ENCODE measurements around the gene BEGAIN. TPM values are rescaled to one million over a fixed set of nuclear protein-coding genes. Genes with fewer than 3 reads are reported as not detected.

Gene BEGAIN
- total RNA-seq, 2 experiments from 2014 or later, result 0.10 TPM; not detected in 1

DNA sequence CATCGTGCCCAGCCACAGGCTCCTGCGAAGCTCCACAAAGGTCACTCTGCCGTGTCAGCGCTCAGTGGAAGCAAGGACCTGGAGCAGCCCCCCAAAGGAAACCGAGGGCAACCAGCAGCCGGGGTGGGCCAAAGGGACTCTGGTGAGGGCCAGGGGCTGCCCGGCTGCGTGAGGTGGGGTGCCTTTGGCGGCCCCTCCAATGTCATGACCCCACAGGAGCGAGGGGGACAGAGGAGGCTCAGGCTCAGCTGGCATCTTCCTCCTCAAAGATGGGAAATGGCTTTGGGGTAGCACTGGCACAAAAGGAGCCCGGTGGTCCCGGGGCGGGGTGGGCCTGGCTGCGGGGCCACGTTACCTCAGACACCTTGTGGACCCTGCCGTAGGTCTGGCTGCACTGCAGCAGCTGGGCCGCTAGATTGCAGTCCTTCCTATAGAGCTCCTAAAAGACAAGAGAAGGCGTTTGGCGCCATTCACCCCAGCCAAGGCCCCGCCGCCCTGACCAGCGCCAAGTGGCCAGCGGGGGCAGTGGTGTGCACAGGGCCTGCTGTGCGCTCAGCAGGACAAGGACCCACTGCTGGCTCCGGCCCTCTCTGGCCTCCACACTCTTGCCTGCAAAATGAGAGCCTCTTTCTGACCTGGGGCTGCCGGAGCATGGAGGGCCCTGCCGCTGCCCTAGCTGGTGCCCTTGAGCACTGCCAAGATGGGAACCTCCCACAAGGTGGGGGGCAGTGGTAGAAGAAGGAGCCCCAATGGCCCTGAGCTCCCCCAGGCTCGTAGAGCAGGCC is 46.9 kb downstream of the BEGAIN start:
- DNase-seq, result no peak
- ChIA-PET POLR2A (no interaction called here), CTCF (interaction anchor here (1.7 kb wide), 1 partner anchor 106 kb away, joined by 4 read pairs; no protein-coding TSS in a partner anchor)
- Mint-ChIP-seq H3K27ac (no peak overlapping the region), H3K36me3 (ENCODE audit: low read depth) (no peaks in the 10 kb centered on the region), H3K4me1 (no peaks in the 10 kb centered on the region), H3K9me3 (no peaks in the 10 kb centered on the region), H3K4me3 (no peak overlapping the region), H3K27me3 (no peaks in the 10 kb centered on the region)

DNA sequence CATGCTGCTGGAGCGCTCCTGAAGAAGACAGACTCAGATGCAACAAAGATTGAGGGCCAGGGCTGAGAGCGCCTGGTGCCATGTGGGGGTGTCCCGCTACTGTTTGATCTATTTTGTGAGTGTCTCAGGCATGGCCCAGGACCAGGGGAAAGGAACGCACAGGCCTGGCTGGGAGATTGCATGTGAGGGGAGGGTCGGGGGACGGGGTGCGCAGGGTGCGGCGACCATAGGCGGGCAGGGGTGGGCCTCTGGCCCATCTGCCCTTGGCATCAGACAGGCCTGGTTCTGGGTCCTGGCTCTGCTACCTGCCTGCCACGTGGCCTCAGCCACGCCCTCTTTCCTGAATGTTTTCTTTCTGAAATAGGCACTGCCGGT is 47.5 kb downstream of the BEGAIN start:
- no peak overlapping the region for H3K4me3 Mint-ChIP-seq
- H3K4me1 Mint-ChIP-seq, result no peaks in the 10 kb centered on the region
- CTCF ChIA-PET, result interaction anchor here (0.6 kb wide), 1 partner anchor 21 kb away, joined by 4 read pairs; no protein-coding TSS in a partner anchor
- H3K9me3 Mint-ChIP-seq, result no peaks in the 10 kb centered on the region
- DNase-seq, result no peak
- no peak overlapping the region for H3K27ac Mint-ChIP-seq
- H3K27me3 Mint-ChIP-seq, result no peaks in the 10 kb centered on the region
- H3K36me3 Mint-ChIP-seq (ENCODE audit: low read depth), result no peaks in the 10 kb centered on the region
- POLR2A ChIA-PET, result no interaction called here

DNA sequence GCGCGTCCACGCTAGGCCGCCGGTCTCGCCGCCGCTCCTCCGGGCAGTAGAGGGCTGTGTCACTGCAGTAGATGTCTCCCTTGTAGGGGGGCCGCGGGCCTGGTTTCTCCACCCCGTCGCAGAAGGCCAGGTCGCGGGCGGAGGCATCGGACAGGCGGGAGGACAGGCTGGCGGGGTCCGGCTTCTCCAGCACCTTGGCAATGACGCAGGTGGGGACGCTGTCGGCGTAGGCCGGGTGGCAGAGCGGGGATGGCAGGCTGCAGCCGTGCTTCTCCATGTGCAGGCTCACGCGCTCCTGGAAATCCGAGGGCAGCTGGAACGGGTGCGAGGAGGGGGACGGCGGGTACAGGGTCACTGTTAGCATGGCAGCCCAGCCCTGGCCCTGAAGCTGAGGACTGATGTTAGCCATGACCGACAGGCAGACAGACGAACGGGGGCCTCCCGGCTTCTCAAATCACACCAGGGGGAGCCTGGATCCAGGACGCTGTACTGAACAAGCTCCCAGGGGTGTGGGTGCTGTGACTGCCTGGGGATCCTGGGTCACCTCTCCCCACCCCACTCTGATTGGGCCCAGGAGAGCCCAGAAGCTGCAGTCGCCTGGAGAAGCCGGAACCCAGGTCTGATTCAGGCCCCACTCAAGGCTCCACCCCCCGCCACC is 48.1 kb downstream of the BEGAIN start:
- Mint-ChIP-seq H3K9me3 (no peaks in the 10 kb centered on the region), H3K27ac (no peak overlapping the region), H3K36me3 (ENCODE audit: low read depth) (no peaks in the 10 kb centered on the region), H3K4me3 (no peak overlapping the region), H3K27me3 (no peaks in the 10 kb centered on the region), H3K4me1 (peaks cover 5% of the 10 kb centered on the region)
- no peak for DNase-seq
- ChIA-PET CTCF (interaction anchor here (0.6 kb wide), 1 partner anchor 20 kb away, joined by 4 read pairs; no protein-coding TSS in a partner anchor), POLR2A (no interaction called here)

DNA sequence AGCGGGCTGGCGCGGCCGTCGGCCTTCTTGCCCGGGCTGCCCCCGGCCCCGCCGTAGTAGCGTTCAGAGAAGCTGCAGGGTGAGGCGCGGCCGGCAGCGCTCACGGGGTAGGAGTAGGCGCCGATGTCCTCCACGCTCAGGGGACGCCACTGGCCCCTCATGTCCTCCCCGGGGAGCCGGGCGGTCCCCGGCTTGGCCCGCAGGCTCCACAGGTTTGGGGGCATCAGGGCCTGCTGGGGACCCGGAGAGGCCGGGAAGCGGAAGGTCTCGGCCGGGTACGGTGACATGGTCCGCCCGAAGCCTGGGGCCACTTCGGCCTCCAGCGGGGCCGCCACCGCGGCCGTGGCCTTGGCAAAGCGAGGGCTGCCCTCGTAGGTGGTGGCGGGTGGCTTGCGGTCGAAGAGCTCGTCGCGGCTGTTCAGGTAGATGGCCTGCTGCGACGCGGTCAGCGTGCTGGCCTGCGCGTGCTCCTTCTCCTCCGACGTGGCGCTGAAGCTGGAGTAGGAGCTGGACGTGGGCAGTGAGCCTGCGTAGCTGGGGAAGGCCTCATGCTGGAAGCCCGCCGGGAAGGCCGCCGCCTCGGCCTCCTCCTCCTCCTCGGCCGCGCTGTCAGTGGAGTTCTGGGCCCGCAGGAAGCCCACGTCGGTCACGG is 48.7 kb downstream of the BEGAIN start:
- POLR2A ChIA-PET, result no interaction called here
- Mint-ChIP-seq H3K9me3 (no peaks in the 10 kb centered on the region), H3K36me3 (ENCODE audit: low read depth) (no peaks in the 10 kb centered on the region), H3K4me3 (no peak overlapping the region), H3K4me1 (peaks cover 11% of the 10 kb centered on the region), H3K27ac (no peak overlapping the region), H3K27me3 (no peaks in the 10 kb centered on the region)
- no peak for DNase-seq
- CTCF ChIA-PET, result interaction anchor here (1.0 kb wide), 1 partner anchor 9 kb away, joined by 3 read pairs; no protein-coding TSS in a partner anchor

DNA sequence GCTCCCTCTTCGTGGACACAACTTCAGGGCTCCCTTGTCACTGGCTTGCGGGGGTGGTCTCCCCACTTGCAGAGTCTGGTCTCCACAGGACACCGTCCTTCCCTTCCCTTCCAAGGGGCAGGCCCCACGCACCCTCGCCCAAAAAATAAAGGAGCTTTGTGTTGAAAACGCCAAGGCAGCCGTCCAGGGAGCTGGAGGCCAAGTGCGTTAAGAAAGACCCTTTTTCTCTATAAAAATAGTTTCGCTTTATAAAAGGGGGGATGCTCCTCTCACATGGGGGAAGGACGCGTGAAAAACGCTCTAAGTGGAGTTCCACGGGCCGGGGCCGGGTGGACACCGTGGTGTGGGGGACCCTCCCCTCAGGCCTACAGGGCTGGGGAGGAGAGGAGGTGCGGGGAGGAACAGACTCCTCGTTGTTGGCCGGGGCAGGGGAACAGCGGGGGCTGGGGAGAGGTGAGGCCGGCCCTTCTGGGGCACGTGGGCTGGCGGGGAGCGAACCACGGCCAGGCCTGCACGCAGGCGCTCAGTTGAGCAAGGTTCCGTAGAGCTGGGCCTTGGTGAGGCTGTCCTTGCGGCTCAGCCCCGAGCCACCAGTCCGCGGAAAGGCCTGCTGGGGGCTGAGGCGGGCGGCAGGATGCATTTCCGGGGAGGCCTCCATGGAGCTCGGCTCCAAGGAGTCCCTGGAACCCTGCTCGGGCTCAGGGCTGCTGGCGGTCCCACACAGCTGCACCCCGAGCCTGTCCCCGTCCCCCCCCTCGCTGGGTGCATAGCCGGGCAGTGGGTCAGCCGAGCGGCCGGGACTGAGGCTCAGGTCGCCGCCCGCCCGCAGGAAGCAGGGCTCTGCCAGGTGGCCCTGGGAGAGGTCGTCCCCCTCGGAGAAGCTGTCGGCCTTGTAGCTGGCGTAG is 49.5 kb downstream of the BEGAIN start:
- H3K36me3 Mint-ChIP-seq (ENCODE audit: low read depth), result no peaks in the 10 kb centered on the region
- H3K27ac Mint-ChIP-seq, result no peak overlapping the region
- H3K4me1 Mint-ChIP-seq, result peaks cover 18% of the 10 kb centered on the region
- ChIA-PET POLR2A (no interaction called here), CTCF (interaction anchor here (0.9 to 1.2 kb wide), 3 partner anchors 9 to 136 kb away, joined by 3 to 4 read pairs (median 3); no protein-coding TSS in a partner anchor)
- H3K27me3 Mint-ChIP-seq, result no peaks in the 10 kb centered on the region
- H3K4me3 Mint-ChIP-seq, result no peak overlapping the region
- no peak for DNase-seq
- no peaks in the 10 kb centered on the region for H3K9me3 Mint-ChIP-seq

DNA sequence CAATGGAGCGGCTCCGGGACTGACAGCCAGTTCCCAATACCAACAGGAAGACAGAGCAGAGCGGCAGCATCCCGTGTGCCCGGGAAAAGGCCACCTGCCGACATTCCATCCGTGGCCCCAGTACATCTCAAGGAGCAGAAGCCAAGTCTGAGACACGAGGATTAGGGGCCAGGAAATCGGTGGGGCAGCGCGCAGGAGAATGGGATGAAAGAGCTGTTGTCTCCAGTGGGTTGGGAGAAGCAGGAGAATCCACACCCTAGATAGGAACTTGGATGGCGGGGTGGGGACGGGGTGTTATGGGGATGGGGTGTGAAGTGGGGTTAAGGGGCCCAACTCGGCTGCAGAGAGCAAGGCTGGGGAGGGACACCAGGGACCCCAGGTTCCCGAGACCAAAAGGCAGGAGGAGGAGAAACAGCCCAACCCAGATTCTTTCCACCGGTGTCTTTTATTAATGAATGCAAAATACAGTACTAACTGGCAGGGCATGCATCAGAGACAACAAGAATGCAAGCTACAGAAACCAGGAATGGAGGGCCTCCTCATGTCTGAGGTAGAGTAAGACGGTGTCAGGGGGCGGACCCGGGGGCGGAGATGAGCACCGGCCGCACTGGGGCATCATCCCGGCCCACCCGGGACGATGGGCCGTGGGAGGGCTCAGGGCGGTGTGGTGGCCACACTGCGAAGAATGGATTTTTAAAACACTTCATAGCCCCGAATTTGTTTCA is 50.3 kb downstream of the BEGAIN start:
- POLR2A ChIA-PET, result no interaction called here

DNA sequence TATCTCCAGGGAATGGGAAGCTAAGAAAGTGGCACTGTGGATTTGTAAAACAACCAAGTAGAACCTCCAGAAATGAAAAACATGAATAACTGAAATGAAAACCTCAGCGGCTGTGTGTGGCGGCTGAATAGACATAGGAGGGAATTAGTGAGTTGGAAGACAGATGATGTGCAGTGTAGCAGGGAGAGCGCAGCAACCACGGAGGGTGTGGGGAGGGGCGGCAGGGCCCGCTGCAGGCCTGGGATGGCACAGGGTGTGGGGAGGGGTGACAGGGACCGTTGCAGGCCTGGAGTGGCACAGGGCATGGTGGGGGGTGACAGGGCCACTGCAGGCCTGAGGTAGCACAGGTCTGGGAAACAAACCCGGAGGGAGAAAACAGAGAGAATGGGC is 51.1 kb downstream of the BEGAIN start:
- H3K27me3 Mint-ChIP-seq, result no peaks in the 10 kb centered on the region
- no peak overlapping the region for H3K4me3 Mint-ChIP-seq
- H3K36me3 Mint-ChIP-seq (ENCODE audit: low read depth), result no peaks in the 10 kb centered on the region
- DNase-seq, result no peak
- H3K4me1 Mint-ChIP-seq, result peaks cover 19% of the 10 kb centered on the region
- ChIA-PET CTCF (interaction anchor here (1.2 kb wide), 1 partner anchor 117 kb away, joined by 4 read pairs; no protein-coding TSS in a partner anchor), POLR2A (interaction anchor here (0.9 kb wide), 1 partner anchor 27 kb away, joined by 3 read pairs; no protein-coding TSS in a partner anchor)
- H3K9me3 Mint-ChIP-seq, result no peaks in the 10 kb centered on the region
- no peak overlapping the region for H3K27ac Mint-ChIP-seq

More for the DNA sequence above, 50.3 kb downstream of the BEGAIN start:
- no peak for DNase-seq
- Mint-ChIP-seq H3K9me3 (no peaks in the 10 kb centered on the region), H3K4me3 (no peak overlapping the region), H3K4me1 (peaks cover 19% of the 10 kb centered on the region), H3K27ac (no peak overlapping the region), H3K27me3 (no peaks in the 10 kb centered on the region), H3K36me3 (ENCODE audit: low read depth) (no peaks in the 10 kb centered on the region)
- CTCF ChIA-PET, result interaction anchor here (0.5 to 1.2 kb wide), 3 partner anchors 10 to 137 kb away, joined by 3 to 4 read pairs (median 4); no protein-coding TSS in a partner anchor

DNA sequence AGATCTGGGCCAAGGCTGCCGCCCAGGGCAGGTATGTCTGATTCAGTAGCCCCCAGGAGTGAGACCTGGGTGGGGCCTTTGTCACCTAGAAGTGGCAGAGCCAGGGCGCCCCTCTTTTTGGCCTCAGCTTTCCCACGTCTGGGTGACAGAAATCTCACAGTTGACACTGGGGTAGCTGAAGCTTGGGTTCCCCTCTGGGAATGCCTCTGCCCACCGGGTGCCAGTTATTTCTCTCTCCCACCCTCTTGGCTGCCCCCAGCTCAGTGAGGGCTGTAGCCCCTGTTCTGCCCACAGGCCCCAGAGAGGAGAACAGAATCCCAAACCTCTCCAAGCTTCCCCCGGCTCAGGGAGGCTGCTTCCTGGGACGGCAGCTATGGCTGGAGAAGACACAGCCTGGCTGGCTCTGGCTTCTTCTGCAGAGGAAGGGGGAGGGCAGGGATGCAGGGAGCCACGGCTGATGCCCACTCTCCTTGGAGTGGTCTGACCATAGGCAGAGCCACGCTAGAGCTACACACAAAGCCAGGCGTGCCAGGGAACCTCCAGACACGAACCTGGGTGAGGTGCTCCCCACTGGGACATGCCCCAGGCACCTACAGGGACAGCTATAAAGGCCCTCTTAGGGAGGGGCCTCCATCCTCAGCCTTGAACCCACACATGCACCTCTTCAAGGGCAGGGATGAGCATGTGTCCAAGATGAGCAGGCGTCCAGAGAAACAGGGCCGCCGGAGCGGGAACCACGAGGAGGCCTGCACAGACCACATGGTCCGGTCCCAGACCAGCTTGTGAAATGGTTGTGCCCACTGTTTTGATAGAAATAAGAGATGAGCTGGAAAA is 51.7 kb downstream of the BEGAIN start:
- CTCF ChIA-PET, result interaction anchor here (1.2 kb wide), 1 partner anchor 118 kb away, joined by 4 read pairs; no protein-coding TSS in a partner anchor
- no peaks in the 10 kb centered on the region for H3K27me3 Mint-ChIP-seq
- DNase-seq, result no peak
- H3K27ac Mint-ChIP-seq, result no peak overlapping the region
- H3K4me1 Mint-ChIP-seq, result peaks cover 19% of the 10 kb centered on the region
- no peaks in the 10 kb centered on the region for H3K9me3 Mint-ChIP-seq
- no peaks in the 10 kb centered on the region for H3K36me3 Mint-ChIP-seq (ENCODE audit: low read depth)
- H3K4me3 Mint-ChIP-seq, result no peak overlapping the region
- POLR2A ChIA-PET, result interaction anchor here (0.9 kb wide), 1 partner anchor 28 kb away, joined by 3 read pairs; no protein-coding TSS in a partner anchor

DNA sequence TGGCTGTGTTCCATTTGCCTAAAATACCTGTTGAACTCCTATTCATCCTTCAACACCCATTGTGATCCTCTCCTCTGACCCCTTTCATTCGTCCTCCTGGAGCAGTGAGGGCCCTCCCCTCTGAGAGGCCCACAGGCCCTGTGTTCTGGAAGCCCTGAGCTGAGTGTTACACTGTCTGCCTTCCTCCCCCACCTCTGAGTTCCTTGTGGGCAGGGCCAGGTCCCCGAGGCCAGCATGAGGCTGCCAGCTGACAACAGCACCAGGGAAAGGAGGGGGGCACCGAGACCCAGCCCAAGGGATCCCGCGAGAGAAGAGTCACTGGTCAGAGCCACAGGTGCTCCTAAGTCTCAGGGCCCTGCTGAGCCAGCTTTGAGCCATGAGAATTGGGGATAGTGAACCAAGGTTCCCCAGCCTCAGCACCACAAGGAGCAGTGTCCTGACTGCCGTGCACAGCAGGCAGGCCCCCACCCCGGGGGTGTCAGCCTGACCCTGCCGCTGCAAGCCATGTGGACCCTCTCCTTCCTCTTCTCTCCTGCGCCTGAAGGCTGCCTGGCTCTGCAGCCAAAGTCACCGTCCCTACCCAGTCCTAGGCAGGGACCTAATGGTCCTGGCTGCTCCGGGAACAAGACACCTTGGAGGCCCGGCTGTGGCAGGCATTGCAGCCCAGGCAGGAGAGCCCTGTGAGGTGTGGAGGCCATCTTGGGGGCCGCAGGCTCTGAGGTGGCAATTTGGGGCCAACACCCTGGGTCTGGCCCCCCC is 52.5 kb downstream of the BEGAIN start:
- no peak overlapping the region for H3K4me3 Mint-ChIP-seq
- POLR2A ChIA-PET, result no interaction called here
- no peaks in the 10 kb centered on the region for H3K36me3 Mint-ChIP-seq (ENCODE audit: low read depth)
- H3K27me3 Mint-ChIP-seq, result no peaks in the 10 kb centered on the region
- CTCF ChIA-PET, result interaction anchor here (1.2 to 1.8 kb wide), 2 partner anchors 111 to 119 kb away, joined by 4 to 9 read pairs; no protein-coding TSS in a partner anchor
- H3K9me3 Mint-ChIP-seq, result no peaks in the 10 kb centered on the region
- peak overlapping the region; percentile 69 for H3K27ac Mint-ChIP-seq
- peaks cover 19% of the 10 kb centered on the region for H3K4me1 Mint-ChIP-seq
- no peak for DNase-seq

DNA sequence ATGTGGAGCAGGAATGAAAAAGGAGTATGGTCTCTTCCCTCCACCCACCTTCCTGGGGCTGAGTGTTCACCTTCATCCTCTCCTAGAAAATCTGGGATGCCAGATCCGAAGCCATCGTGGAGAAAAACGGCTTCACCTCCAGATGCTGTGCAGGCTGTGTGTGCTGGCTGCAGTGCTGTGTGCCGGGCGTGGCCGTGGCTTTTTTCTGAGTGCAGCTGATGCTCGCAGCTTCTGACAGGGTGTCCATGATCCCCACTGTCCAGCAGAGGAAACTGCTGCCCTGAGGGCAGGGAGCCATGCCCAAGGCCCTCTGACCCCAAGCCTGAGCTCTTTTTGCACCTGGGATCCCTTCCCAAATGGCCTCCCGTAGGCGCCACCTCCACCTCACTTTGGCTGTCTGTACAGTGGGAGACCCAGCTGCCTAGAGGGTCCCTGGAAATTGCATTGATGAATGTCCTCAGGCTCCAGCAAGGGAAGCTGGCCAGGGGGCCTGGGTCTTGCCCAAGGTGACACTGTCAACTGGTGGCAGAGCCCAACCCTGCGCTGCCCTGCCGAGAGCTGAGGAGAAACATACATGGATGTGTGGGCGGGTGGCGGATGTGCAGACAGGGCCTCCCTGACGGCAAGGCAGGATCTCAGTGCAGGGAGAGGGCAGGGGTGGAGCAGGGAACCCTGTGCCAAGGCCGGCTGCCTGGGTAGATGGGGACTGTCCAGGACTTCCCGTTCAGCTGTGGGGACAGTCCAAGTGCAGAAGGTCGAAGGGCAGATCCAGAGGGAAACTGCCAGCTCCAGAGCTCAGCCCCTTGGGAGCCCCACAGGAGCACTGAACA is 53.3 kb downstream of the BEGAIN start:
- Mint-ChIP-seq H3K9me3 (no peaks in the 10 kb centered on the region), H3K36me3 (ENCODE audit: low read depth) (no peaks in the 10 kb centered on the region), H3K4me1 (peaks cover 19% of the 10 kb centered on the region), H3K4me3 (no peak overlapping the region), H3K27me3 (no peaks in the 10 kb centered on the region), H3K27ac (no peak overlapping the region)
- POLR2A ChIA-PET, result no interaction called here
- CTCF ChIA-PET, result interaction anchor here (0.9 to 1.8 kb wide), 2 partner anchors 10 to 112 kb away, joined by 3 to 9 read pairs; no protein-coding TSS in a partner anchor
- DNase-seq, result no peak
